HG03066 (cell line): ENCODE data around the gene IKBKE.

Experiments used
- ATAC-seq: cut with Tn5 transposase; IDR thresholded peaks from one replicate; pipeline ENCODE4 v1.9.1; 2021; ENCODE audit warnings: low read depth; ENCODE audit not compliant: unreplicated experiment

IKBKE gene

GRCh38 chr1:206509612-206510257 lies 39.5 kb downstream of the IKBKE start:
- no peak for ATAC-seq

- no peak for ATAC-seq
These were observed 40.1 kb downstream of the IKBKE start for GRCh38 chr1:206510371-206510770.

GRCh38 chr1:206511362-206512057 lies 41.2 kb downstream of the IKBKE start:
- no peak for ATAC-seq

GRCh38 chr1:206512058-206512850 lies 42.0 kb downstream of the IKBKE start:
- no peak for ATAC-seq

GRCh38 chr1:206512851-206513180 lies 42.5 kb downstream of the IKBKE start:
- no peak for ATAC-seq

GRCh38 chr1:206513312-206514111 lies 43.2 kb downstream of the IKBKE start:
- ATAC-seq: no peak

- no peak for ATAC-seq
These were observed 44.6 kb downstream of the IKBKE start for GRCh38 chr1:206514813-206515387.

GRCh38 chr1:206516728-206516990 lies 46.4 kb downstream of the IKBKE start:
- ATAC-seq: no peak

GRCh38 chr1:206517784-206518183 lies 47.5 kb downstream of the IKBKE start:
- no peak for ATAC-seq

- ATAC-seq: no peak
These were observed 47.9 kb downstream of the IKBKE start for GRCh38 chr1:206518206-206518605.

GRCh38 chr1:206518743-206519142 lies 48.5 kb downstream of the IKBKE start:
- no peak for ATAC-seq

- ATAC-seq: no peak
These were observed 50.9 kb downstream of the IKBKE start for GRCh38 chr1:206521127-206521526.

GRCh38 chr1:206521694-206522402 lies 51.6 kb downstream of the IKBKE start:
- no peak for ATAC-seq

GRCh38 chr1:206524739-206525364 lies 54.6 kb downstream of the IKBKE start:
- no peak for ATAC-seq

- ATAC-seq: no peak
These were observed 56.0 kb downstream of the IKBKE start for GRCh38 chr1:206526064-206526911.

- no peak for ATAC-seq
These were observed 59.1 kb downstream of the IKBKE start for GRCh38 chr1:206529425-206529824.

- no peak for ATAC-seq
These were observed 62.1 kb downstream of the IKBKE start for GRCh38 chr1:206532368-206532767.

- no peak for ATAC-seq
These were observed 64.3 kb downstream of the IKBKE start for GRCh38 chr1:206534552-206534951.

- ATAC-seq: no peak
These were observed 65.5 kb downstream of the IKBKE start for GRCh38 chr1:206535853-206536188.
